ENCODE measurements around the gene PANX1.
"Not testable (repeated sequence)": the region's sequence is repeated elsewhere in the genome, so short reads cannot be mapped to it uniquely, and the experiment has no call there.

The PANX1 gene

GRCh38 chr11:94107363-94107762 lies 21.3 kb upstream of the PANX1 start:
- no peaks in the 10 kb centered on the region for H3K36me3 ChIP-seq (ENCODE audit: control insufficient read depth, insufficient read depth, low read length)
- DNase-seq, result no peak
- H3K4me1 ChIP-seq (ENCODE audit: control insufficient read depth, insufficient read depth, low read length, poor library complexity, severe bottlenecking), result no peaks in the 10 kb centered on the region
- no peak overlapping the region for H3K4me3 ChIP-seq (ENCODE audit: insufficient read depth, low read depth, low read length, poor library complexity, severe bottlenecking)
- no peak overlapping the region for H3K27ac ChIP-seq (ENCODE audit: insufficient read depth, low read length, poor library complexity, severe bottlenecking)
- no peaks in the 10 kb centered on the region for H3K27me3 ChIP-seq (replicated peaks; ENCODE audit: control insufficient read depth, insufficient read depth, low read length, poor library complexity, severe bottlenecking)
- H3K9me3 ChIP-seq (ENCODE audit: control insufficient read depth, low read length), result no peaks in the 10 kb centered on the region

GRCh38 chr11:94111241-94111640 lies 17.4 kb upstream of the PANX1 start:
- H3K4me1 ChIP-seq (ENCODE audit: control insufficient read depth, insufficient read depth, low read length, poor library complexity, severe bottlenecking), result no peaks in the 10 kb centered on the region
- H3K4me3 ChIP-seq (ENCODE audit: insufficient read depth, low read depth, low read length, poor library complexity, severe bottlenecking), result no peak overlapping the region
- no peaks in the 10 kb centered on the region for H3K9me3 ChIP-seq (ENCODE audit: control insufficient read depth, low read length)
- DNase-seq, result no peak
- H3K27ac ChIP-seq (ENCODE audit: insufficient read depth, low read length, poor library complexity, severe bottlenecking), result no peak overlapping the region
- no peaks in the 10 kb centered on the region for H3K36me3 ChIP-seq (ENCODE audit: control insufficient read depth, insufficient read depth, low read length)
- no peaks in the 10 kb centered on the region for H3K27me3 ChIP-seq (replicated peaks; ENCODE audit: control insufficient read depth, insufficient read depth, low read length, poor library complexity, severe bottlenecking)

GRCh38 chr11:94111660-94112059 lies 17.0 kb upstream of the PANX1 start:
- H3K4me1 ChIP-seq (ENCODE audit: control insufficient read depth, insufficient read depth, low read length, poor library complexity, severe bottlenecking), result no peaks in the 10 kb centered on the region
- no peak overlapping the region for H3K4me3 ChIP-seq (ENCODE audit: insufficient read depth, low read depth, low read length, poor library complexity, severe bottlenecking)
- no peak overlapping the region for H3K27ac ChIP-seq (ENCODE audit: insufficient read depth, low read length, poor library complexity, severe bottlenecking)
- H3K27me3 ChIP-seq (replicated peaks; ENCODE audit: control insufficient read depth, insufficient read depth, low read length, poor library complexity, severe bottlenecking), result no peaks in the 10 kb centered on the region
- H3K36me3 ChIP-seq (ENCODE audit: control insufficient read depth, insufficient read depth, low read length), result no peaks in the 10 kb centered on the region
- H3K9me3 ChIP-seq (ENCODE audit: control insufficient read depth, low read length), result no peaks in the 10 kb centered on the region
- DNase-seq, result no peak

GRCh38 chr11:94112206-94112953 lies 16.3 kb upstream of the PANX1 start:
- Histone ChIP-seq H3K4me3 (ENCODE audit: insufficient read depth, low read depth, low read length, poor library complexity, severe bottlenecking) (no peak overlapping the region), H3K27ac (ENCODE audit: insufficient read depth, low read length, poor library complexity, severe bottlenecking) (no peak overlapping the region)

GRCh38 chr11:94117197-94117574 lies 11.5 kb upstream of the PANX1 start:
- Histone ChIP-seq H3K4me3 (ENCODE audit: insufficient read depth, low read depth, low read length, poor library complexity, severe bottlenecking) (no peak overlapping the region), H3K27ac (ENCODE audit: insufficient read depth, low read length, poor library complexity, severe bottlenecking) (no peak overlapping the region), H3K27me3 (replicated peaks; ENCODE audit: control insufficient read depth, insufficient read depth, low read length, poor library complexity, severe bottlenecking) (peaks cover 3% of the 10 kb centered on the region), H3K36me3 (ENCODE audit: control insufficient read depth, insufficient read depth, low read length) (no peaks in the 10 kb centered on the region), H3K4me1 (ENCODE audit: control insufficient read depth, insufficient read depth, low read length, poor library complexity, severe bottlenecking) (no peaks in the 10 kb centered on the region), H3K9me3 (ENCODE audit: control insufficient read depth, low read length) (no peaks in the 10 kb centered on the region)
- DNase-seq, result no peak

More at GRCh38 chr11:94112206-94112953, 16.3 kb upstream of the PANX1 start:
- DNase-seq, result no peak
- Histone ChIP-seq H3K9me3 (ENCODE audit: control insufficient read depth, low read length) (no peaks in the 10 kb centered on the region), H3K27me3 (replicated peaks; ENCODE audit: control insufficient read depth, insufficient read depth, low read length, poor library complexity, severe bottlenecking) (no peaks in the 10 kb centered on the region), H3K36me3 (ENCODE audit: control insufficient read depth, insufficient read depth, low read length) (no peaks in the 10 kb centered on the region), H3K4me1 (ENCODE audit: control insufficient read depth, insufficient read depth, low read length, poor library complexity, severe bottlenecking) (no peaks in the 10 kb centered on the region)

- Histone ChIP-seq H3K27ac (ENCODE audit: insufficient read depth, low read length, poor library complexity, severe bottlenecking) (no peak overlapping the region), H3K9me3 (ENCODE audit: control insufficient read depth, low read length) (no peaks in the 10 kb centered on the region), H3K4me1 (ENCODE audit: control insufficient read depth, insufficient read depth, low read length, poor library complexity, severe bottlenecking) (no peaks in the 10 kb centered on the region), H3K36me3 (ENCODE audit: control insufficient read depth, insufficient read depth, low read length) (no peaks in the 10 kb centered on the region), H3K27me3 (replicated peaks; ENCODE audit: control insufficient read depth, insufficient read depth, low read length, poor library complexity, severe bottlenecking) (peaks cover 3% of the 10 kb centered on the region), H3K4me3 (ENCODE audit: insufficient read depth, low read depth, low read length, poor library complexity, severe bottlenecking) (no peak overlapping the region)
- DNase-seq, result no peak
Measured at GRCh38 chr11:94117871-94118270, 10.8 kb upstream of the PANX1 start.

- H3K4me3 ChIP-seq (ENCODE audit: insufficient read depth, low read depth, low read length, poor library complexity, severe bottlenecking); H3K4me1 ChIP-seq (ENCODE audit: control insufficient read depth, insufficient read depth, low read length, poor library complexity, severe bottlenecking); H3K9me3 ChIP-seq (ENCODE audit: control insufficient read depth, low read length); DNase-seq; H3K36me3 ChIP-seq (ENCODE audit: control insufficient read depth, insufficient read depth, low read length); H3K27ac ChIP-seq (ENCODE audit: insufficient read depth, low read length, poor library complexity, severe bottlenecking); H3K27me3 ChIP-seq (replicated peaks; ENCODE audit: control insufficient read depth, insufficient read depth, low read length, poor library complexity, severe bottlenecking): not testable (repeated sequence)
Measured at GRCh38 chr11:94119676-94120075, 9.0 kb upstream of the PANX1 start.

- not testable (repeated sequence) for H3K27me3 ChIP-seq (replicated peaks; ENCODE audit: control insufficient read depth, insufficient read depth, low read length, poor library complexity, severe bottlenecking); DNase-seq; H3K4me1 ChIP-seq (ENCODE audit: control insufficient read depth, insufficient read depth, low read length, poor library complexity, severe bottlenecking); H3K27ac ChIP-seq (ENCODE audit: insufficient read depth, low read length, poor library complexity, severe bottlenecking); H3K9me3 ChIP-seq (ENCODE audit: control insufficient read depth, low read length); H3K4me3 ChIP-seq (ENCODE audit: insufficient read depth, low read depth, low read length, poor library complexity, severe bottlenecking); H3K36me3 ChIP-seq (ENCODE audit: control insufficient read depth, insufficient read depth, low read length)
Measured at GRCh38 chr11:94120516-94120915, 8.1 kb upstream of the PANX1 start.

- no peaks in the 10 kb centered on the region for H3K9me3 ChIP-seq (ENCODE audit: control insufficient read depth, low read length)
- H3K27me3 ChIP-seq (replicated peaks; ENCODE audit: control insufficient read depth, insufficient read depth, low read length, poor library complexity, severe bottlenecking), result peaks cover 3% of the 10 kb centered on the region
- H3K27ac ChIP-seq (ENCODE audit: insufficient read depth, low read length, poor library complexity, severe bottlenecking), result no peak overlapping the region
- DNase-seq, result no peak
- H3K4me1 ChIP-seq (ENCODE audit: control insufficient read depth, insufficient read depth, low read length, poor library complexity, severe bottlenecking), result no peaks in the 10 kb centered on the region
- H3K36me3 ChIP-seq (ENCODE audit: control insufficient read depth, insufficient read depth, low read length), result no peaks in the 10 kb centered on the region
- H3K4me3 ChIP-seq (ENCODE audit: insufficient read depth, low read depth, low read length, poor library complexity, severe bottlenecking), result no peak overlapping the region
Measured at GRCh38 chr11:94120946-94121345, 7.7 kb upstream of the PANX1 start.

- peaks cover 14% of the 10 kb centered on the region for H3K4me1 ChIP-seq (ENCODE audit: control insufficient read depth, insufficient read depth, low read length, poor library complexity, severe bottlenecking)
- H3K27me3 ChIP-seq (replicated peaks; ENCODE audit: control insufficient read depth, insufficient read depth, low read length, poor library complexity, severe bottlenecking), result no peaks in the 10 kb centered on the region
- no peaks in the 10 kb centered on the region for H3K36me3 ChIP-seq (ENCODE audit: control insufficient read depth, insufficient read depth, low read length)
- H3K4me3 ChIP-seq (ENCODE audit: insufficient read depth, low read depth, low read length, poor library complexity, severe bottlenecking), result no peak overlapping the region
- no peaks in the 10 kb centered on the region for H3K9me3 ChIP-seq (ENCODE audit: control insufficient read depth, low read length)
- no peak for DNase-seq
- no peak overlapping the region for H3K27ac ChIP-seq (ENCODE audit: insufficient read depth, low read length, poor library complexity, severe bottlenecking)
Measured at GRCh38 chr11:94125407-94126115, 3.1 kb upstream of the PANX1 start.

Measured in effector memory CD4-positive, alpha-beta T cell (primary cell).